ENCODE results near the gene VEZT. TPM values are rescaled to one million over a fixed set of nuclear protein-coding genes. Genes with fewer than 3 reads are reported as not detected.
A peak's percentile ranks its signal among the peaks of the same experiment; 100 is the strongest.

VEZT gene
- polyA plus RNA-seq, 3 donors: 14.6 to 20.6 (median 16.7) TPM

- Histone ChIP-seq H3K4me1 (ENCODE audit: control insufficient read depth in 1 of 2, insufficient read depth in 2 of 2, low read length in 2 of 2) (no peaks in the 10 kb centered on the region), H3K27ac (ENCODE audit: low read depth in 1 of 2, low read length in 2 of 2) (no peak overlapping the region), H3K9ac (ENCODE audit: insufficient read depth, low read length, poor library complexity, severe bottlenecking) (no peak overlapping the region), H3K36me3 (replicated peaks in 1 of 2; ENCODE audit: control insufficient read depth in 1 of 2, insufficient read depth in 2 of 2, low read length in 2 of 2) (no peaks in the 10 kb centered on the region), H4K20me1 (ENCODE audit: insufficient read depth, low read length) (no peaks in the 10 kb centered on the region), H3K79me2 (ENCODE audit: insufficient read depth, low read length) (no peaks in the 10 kb centered on the region), H3K4me3 (replicated peaks in 1 of 3; ENCODE audit: low read depth in 2 of 3, low read length in 3 of 3) (no peak overlapping the region), H3K9me3 (replicated peaks in 1 of 2; ENCODE audit: control insufficient read depth in 1 of 2, insufficient read depth in 1 of 2, low read length in 2 of 2) (no peaks in the 10 kb centered on the region), H3K27me3 (ENCODE audit: control insufficient read depth in 2 of 2, insufficient read depth in 2 of 2, low read length in 2 of 2) (no peaks in the 10 kb centered on the region), H3K4me2 (replicated peaks; ENCODE audit: extremely low read depth, low read length, poor library complexity, severe bottlenecking) (no peak overlapping the region), H2AFZ (ENCODE audit: insufficient read depth, low read depth, low read length, poor library complexity, severe bottlenecking) (no peak overlapping the region)
- WGBS (ENCODE audit: insufficient coverage): 97% methylated on average over 6 of the region's 7 CpGs
- peaks cover 4 to 6% (median 4%) of the 10 kb centered on the region in 3 donors for H3K27me3 Mint-ChIP-seq (ENCODE audit: low read depth in 3 of 3)
- no peak for DNase-seq
- no peak overlapping the region for H3K4me3 Mint-ChIP-seq
- H3K27ac Mint-ChIP-seq: no peak overlapping the region
- no peak for TF ChIP-seq CTCF (IDR thresholded peaks at IDR 0.05)
- no peaks in the 10 kb centered on the region for H3K36me3 Mint-ChIP-seq
- intact Hi-C loops (cut with micrococcal nuclease): no loop called here
- H3K4me1 Mint-ChIP-seq: no peaks in the 10 kb centered on the region
- H3K9me3 Mint-ChIP-seq: no peaks in the 10 kb centered on the region
Observed at GRCh38 chr12:95349291-95349690, 131.7 kb downstream of the VEZT start.

- Histone ChIP-seq H3K4me2 (replicated peaks; ENCODE audit: extremely low read depth, low read length, poor library complexity, severe bottlenecking) (no peak overlapping the region), H3K27me3 (ENCODE audit: control insufficient read depth in 2 of 2, insufficient read depth in 2 of 2, low read length in 2 of 2) (no peaks in the 10 kb centered on the region), H3K36me3 (replicated peaks in 1 of 2; ENCODE audit: control insufficient read depth in 1 of 2, insufficient read depth in 2 of 2, low read length in 2 of 2) (no peaks in the 10 kb centered on the region), H3K4me1 (ENCODE audit: control insufficient read depth in 1 of 2, insufficient read depth in 2 of 2, low read length in 2 of 2) (no peaks in the 10 kb centered on the region), H3K79me2 (ENCODE audit: insufficient read depth, low read length) (no peaks in the 10 kb centered on the region), H3K9me3 (replicated peaks in 1 of 2; ENCODE audit: control insufficient read depth in 1 of 2, insufficient read depth in 1 of 2, low read length in 2 of 2) (no peaks in the 10 kb centered on the region), H3K27ac (ENCODE audit: low read depth in 1 of 2, low read length in 2 of 2) (no peak overlapping the region), H3K4me3 (replicated peaks in 1 of 3; ENCODE audit: low read depth in 2 of 3, low read length in 3 of 3) (no peak overlapping the region), H2AFZ (ENCODE audit: insufficient read depth, low read depth, low read length, poor library complexity, severe bottlenecking) (no peak overlapping the region), H4K20me1 (ENCODE audit: insufficient read depth, low read length) (no peaks in the 10 kb centered on the region), H3K9ac (ENCODE audit: insufficient read depth, low read length, poor library complexity, severe bottlenecking) (no peak overlapping the region)
- H3K4me3 Mint-ChIP-seq: no peak overlapping the region
- DNase-seq: no peak
- no peaks in the 10 kb centered on the region for H3K36me3 Mint-ChIP-seq
- peaks cover 1 to 6% (median 5%) of the 10 kb centered on the region in 3 donors for H3K27me3 Mint-ChIP-seq (ENCODE audit: low read depth in 3 of 3)
- intact Hi-C loops (cut with micrococcal nuclease): no loop called here
- WGBS (ENCODE audit: insufficient coverage): 100% methylated on average over 6 of the region's 6 CpGs
- H3K27ac Mint-ChIP-seq: no peak overlapping the region
- no peak for TF ChIP-seq CTCF (IDR thresholded peaks at IDR 0.05)
- H3K9me3 Mint-ChIP-seq: peaks cover 0 to 2% (median 0%) of the 10 kb centered on the region in 7 donors
- no peaks in the 10 kb centered on the region for H3K4me1 Mint-ChIP-seq
Observed at GRCh38 chr12:95351748-95352147, 134.1 kb downstream of the VEZT start.

Small RNA genes lying within 50 kb of the gene (small RNA-seq; reads per million reads assigned to genes)
- gene MIR331 (ENCODE audit: insufficient read length, low read depth): 46.8 reads per million, percentile 93 among the genes with 10 or more reads in this experiment
- not detected for gene MIR3685 (ENCODE audit: insufficient read length, low read depth)
- not detected for gene RF00019 (ENCODE audit: insufficient read length, low read depth)
- not detected for gene RNU6-808P (ENCODE audit: insufficient read length, low read depth)

Other genes starting within 250 kb of the VEZT start
- gene NDUFA12, start 214.1 kb upstream of the VEZT start, polyA plus RNA-seq: 100 to 1,000 TPM; 105 to 302 (median 286) TPM
- gene NR2C1, start 144.2 kb upstream of the VEZT start, polyA plus RNA-seq: 10 to 100 TPM in 1 of 3 donors, 1 to 10 TPM in 2; 2.2 to 24.7 (median 6.0) TPM
- gene FGD6, start 340 bp upstream of the VEZT start, polyA plus RNA-seq: 1 to 10 TPM; 4.0 to 8.1 (median 5.3) TPM

Data from CD14-positive monocyte (primary cell).